ENCODE data around the gene FOXD4.
"Not testable (repeated sequence)": the region's sequence is repeated elsewhere in the genome, so short reads cannot be mapped to it uniquely, and the experiment has no call there.

The FOXD4 gene

DNA sequence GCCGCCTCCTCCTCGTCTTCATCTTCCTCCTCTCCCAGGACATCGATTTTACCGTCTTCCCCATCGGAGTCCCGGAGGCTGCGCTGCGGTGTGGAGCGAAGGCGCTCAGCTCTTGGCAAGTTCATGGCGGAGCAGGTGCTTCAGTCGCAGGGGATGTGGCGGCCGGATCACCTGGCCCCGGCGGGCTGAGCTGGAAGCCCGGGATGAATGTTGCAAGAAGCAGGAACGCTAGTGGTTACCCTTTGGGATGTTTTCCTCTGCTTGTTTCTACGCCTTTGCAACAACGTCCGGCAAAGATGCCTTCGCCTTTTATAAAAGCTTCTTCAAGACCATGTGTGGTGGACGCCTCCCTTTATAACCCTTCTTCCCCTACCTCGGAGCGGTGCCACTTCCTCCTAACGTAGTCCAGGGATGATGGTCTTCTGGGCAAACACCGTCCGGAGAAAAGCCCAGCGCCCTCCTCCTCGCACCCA, at the start of gene FOXD4:
FOXD4 (minus strand) TSS at position 423 of the 473 bp plus-strand sequence; CDS start at position 125, 298 bp downstream.
- not testable (repeated sequence) for DNase-seq

DNA sequence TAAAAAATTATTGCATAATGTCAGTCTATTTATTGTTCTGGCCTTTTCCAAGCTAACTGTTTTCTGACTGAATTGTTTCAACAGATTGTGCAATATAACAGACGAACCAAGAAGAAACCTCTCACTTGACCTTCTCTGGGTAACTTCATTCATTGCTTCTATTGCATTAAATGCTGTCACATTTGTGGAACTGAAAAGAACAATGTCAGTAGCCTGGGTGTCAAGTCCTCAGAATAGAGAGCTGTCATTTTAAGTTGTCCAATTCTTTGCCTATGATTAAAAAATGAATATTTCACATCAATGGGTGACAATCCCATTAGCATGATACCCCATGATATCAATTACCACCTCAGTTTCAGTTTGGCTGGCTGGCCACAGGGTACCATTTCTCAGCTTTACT, 41.7 kb upstream of the FOXD4 start:
- DNase-seq: not testable (repeated sequence)

- not testable (repeated sequence) for DNase-seq
Measured at GRCh38 chr9:151173-151572, 33.0 kb upstream of the FOXD4 start.

GRCh38 chr9:139880-140279, 21.7 kb upstream of the FOXD4 start:
- not testable (repeated sequence) for DNase-seq

GRCh38 chr9:117144-117994, 848 bp downstream of the FOXD4 start:
- DNase-seq: not testable (repeated sequence)

DNA sequence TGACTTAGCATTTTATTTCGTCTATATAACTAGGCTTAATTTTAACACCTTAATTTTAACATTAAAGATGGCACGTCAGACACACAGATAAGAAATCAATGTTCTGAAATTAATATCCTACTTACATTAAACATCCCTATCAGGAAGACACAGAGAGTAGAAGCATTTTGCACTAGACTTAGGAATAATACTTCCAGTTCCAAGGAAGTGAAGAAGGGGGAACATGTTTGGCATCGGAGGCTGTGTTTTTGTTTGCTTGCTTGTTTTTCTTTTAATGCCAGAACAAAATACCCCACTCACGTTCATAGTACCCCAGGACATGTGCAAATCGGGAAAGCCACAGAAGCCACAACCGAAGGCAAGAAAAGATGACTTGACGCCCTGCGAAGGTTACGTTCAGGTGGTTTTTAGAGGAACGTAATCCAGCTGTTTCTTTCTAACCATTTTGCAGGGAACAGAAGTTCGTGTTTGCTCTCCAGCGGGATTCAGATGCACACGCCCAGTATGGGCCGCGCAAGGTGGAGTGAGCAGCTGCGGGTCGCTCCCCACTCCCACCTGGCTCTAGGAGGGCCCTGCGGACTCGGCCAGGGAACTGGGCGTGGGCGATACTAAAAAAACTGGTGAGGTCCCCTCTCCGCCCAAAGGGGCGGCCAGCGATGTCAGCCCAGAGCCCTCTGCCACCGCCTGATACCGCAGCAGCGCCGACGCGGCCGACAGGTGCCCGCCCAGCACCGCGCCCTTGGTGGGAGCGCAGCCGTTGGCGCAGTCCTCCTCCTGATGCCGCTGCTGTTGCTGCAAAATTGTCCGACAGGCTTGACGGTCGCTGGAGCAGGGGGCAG, 1.8 kb downstream of the FOXD4 start:
- not testable (repeated sequence) for DNase-seq

- DNase-seq: not testable (repeated sequence)
Measured at GRCh38 chr9:115118-115451, 3.1 kb downstream of the FOXD4 start.

DNA sequence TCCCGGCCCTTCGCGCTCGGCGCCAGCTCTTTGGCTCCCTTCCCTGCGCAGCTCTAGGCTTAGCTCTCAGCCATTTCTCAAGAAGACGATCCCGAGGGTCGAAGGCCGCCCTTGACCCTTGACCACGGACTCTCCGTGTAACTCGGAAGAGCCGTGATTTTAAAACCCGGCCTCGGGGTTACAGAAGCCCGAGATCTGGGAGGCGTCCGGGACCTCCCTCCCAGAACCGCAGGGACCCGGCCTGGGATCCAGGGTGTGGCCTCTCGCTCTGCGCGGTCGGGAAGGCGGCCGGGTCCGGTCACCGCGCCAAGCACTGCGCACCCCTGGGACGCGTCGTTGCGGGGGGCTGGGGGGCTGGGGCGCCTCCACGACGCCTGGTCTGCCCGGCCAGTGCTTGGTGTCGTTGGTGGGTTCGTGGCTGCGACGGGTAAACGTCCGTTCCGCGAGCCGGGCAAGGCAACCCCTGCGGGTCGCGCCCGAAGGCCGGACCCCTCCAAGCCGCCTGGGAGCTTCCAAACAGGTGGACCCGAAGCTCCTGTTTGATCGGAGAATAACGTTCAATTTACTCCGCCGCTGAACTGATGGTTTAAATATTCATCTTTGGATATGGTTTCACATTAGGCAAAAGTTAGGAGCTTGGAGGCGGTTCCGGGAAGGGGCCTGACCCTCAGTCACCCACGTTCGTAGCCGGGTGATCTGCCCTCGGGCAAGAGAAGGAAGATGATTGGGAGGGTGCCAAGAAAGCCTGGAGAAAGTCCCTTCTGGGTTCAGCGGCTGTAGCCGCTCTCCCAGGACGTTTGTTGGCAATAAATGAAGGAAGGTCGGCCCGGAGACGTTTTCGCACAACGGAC, 3.7 kb downstream of the FOXD4 start:
- DNase-seq: peak; percentile 32

DNA sequence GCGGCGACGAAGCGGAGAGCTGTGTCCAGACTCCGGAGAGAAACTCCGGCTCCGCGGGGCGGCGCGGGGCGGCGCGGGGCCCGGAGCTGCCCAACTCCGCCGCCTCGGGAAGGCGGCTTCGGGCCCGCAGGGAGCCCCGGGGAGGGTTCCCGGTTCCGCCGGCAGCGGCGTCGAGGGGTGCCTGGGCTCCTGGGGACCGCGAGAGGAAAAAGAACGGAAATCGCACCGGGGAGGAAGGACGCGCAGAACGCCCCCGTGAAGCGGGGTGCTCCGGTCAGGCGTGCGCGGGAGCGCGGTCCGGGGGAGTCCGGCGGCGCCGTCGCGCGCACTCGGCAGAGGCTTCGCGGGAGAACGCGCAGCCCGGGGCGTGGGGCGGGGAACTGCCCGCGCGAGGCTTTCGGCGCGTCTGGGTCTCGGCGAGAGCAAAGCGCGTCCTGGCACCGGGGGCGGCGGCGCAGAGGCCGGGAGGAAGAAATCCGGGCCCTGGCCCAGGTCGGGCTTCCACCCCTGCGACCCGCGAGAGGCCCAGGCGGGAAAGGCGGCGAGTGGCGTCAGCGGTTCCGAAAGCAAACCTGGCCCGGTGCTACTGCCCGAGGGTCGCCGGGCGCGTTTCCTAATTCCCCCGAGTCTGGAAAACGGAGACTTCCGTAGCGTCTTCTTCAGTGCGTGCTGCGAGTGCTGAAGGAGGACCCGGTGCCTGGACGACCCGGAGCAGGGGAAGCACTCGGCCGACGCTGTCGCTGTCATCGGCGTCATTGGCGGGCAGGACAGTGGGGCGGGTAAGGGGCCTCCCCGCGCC, 4.5 kb downstream of the FOXD4 start:
- peak; percentile 49 for DNase-seq

DNA sequence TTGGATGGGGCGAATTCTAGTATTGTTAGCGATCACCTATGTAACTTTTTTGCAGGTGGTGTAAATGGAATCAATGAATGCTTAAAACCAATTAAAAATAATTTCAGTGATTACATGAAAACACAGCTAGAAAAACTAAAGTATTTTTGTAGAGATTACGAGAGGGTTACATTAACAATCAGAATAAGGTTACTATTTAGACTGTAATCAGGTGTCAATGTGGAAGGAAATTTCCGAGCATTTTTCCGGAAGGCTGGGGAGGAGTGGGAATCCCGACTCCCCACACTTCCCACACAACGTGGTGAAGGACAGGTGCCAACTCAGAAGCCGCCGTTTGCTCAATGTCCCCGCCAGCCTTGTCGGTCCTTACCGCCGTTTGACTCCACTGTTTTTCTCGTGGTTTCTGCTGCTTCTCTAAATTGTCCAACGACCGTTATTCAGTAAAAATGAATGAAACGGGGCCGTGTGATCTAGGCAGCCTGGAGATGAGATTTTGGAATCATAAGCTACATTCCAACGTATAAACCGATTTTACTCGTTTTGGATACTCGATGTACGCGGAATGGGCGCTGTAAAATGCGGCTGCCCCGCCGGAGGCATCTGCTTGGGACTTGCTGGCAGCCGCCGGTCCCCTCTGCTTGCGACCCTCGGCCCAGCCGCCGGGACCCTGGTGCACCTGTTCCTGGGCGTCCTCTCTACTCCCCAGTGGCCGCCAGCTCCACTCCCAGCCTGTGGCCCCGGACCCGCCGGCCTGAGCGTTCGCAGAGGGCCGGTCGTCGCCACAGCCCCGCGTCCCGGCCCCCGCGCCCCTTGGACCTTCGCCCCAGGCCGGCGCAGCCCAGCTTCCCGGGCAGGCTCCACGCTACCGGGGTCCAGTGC, 5.4 kb downstream of the FOXD4 start:
- DNase-seq: peak; percentile 27

DNA sequence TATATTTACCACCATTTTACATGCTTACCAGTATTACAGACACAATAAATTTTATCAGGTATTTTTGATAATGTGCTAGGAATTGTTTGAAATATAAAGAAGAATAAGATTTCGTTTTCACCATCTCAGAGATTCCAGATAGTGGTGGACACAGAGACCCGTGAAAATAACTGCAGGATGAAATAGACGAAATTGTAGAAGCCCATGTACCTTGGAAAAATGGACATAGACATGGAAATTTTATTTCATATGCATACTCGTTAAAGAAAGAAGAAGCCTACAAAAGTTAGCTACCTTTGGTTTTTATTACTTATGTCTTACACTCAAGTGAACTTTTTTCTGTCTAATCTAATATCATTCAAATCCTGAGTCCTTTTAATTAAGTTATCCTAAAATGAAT, 7.5 kb downstream of the FOXD4 start:
- not testable (repeated sequence) for DNase-seq

GRCh38 chr9:109540-109939, 8.7 kb downstream of the FOXD4 start:
- DNase-seq: not testable (repeated sequence)

- DNase-seq: not testable (repeated sequence)
Measured at GRCh38 chr9:108742-109495, 9.3 kb downstream of the FOXD4 start.

GRCh38 chr9:105991-106390, 12.2 kb downstream of the FOXD4 start:
- DNase-seq: not testable (repeated sequence)

- not testable (repeated sequence) for DNase-seq
Measured at GRCh38 chr9:100430-100829, 17.8 kb downstream of the FOXD4 start.

DNA sequence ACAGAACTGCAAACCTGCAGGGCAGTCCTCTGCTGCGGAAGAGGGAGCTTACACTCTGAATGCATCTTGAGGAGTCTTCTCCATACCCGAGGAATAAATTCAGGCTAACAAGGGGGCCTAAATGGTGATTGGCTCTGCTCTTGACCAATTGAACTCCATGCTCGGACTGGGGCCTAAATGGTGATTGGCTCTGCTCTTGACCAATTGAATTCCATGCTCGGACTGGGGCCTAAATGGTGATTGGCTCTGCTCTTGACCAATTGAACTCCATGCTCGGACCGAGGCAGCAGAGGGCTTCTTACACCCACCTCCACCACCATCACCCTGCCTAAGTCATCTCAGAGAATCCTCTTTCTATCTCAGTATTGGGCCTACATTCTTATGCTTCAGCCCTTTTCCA, 18.4 kb downstream of the FOXD4 start:
- not testable (repeated sequence) for DNase-seq

DNA sequence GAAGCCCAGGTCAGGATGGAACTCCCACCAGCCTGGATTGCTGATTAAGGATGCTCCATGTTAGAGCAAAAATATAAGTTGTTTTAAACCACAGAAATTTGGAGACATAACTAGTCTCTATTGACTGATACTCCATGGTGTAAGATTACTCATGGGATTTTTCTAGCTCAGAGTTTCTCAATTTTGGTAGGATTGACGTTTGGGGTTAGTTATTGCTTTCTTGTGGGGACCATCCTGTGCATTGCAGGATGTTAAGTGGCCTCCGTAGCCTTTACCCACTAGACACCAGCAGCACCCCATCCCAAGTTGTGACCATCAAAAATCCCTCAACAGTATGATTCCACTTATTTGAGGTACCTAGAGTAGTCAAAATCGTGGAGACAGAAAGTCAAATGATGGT, 19.4 kb downstream of the FOXD4 start:
- not testable (repeated sequence) for DNase-seq

DNA sequence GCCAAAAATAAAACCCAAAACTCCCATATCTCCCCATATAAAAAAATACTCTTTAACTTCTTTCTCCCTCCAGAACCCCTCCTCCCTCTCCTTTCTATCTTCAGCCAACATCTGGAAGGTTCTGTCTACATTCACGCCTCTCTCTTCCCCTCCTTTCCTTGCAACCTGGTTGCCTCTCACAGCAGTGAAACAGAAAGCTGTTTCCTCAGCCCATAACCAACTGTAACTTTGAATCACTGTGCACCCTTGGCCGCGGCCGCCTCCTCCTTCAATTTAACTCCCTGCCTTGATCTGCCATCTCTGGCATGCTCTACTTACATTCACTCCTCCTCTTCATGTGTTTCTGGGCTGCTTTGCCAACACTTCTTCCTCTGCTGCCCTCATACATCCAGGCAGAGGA, 23.2 kb downstream of the FOXD4 start:
- not testable (repeated sequence) for DNase-seq

DNA sequence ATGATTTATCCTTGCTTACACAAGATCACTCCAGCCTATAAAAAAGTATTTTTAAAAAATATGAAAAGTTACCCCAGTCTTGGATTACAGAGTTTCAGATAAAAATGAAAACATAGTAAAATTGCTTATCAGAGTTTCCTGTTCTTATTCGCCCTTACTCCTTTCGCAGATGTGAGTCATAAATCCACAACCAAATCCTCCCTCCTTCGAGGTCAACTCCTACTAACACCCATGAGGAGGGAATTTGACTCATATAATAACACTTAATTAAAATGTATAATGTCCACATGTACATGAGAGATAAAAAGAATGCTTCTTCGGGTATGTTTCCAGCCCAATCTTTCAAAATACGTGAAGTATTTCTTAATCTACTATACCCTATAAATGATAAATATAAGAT, 23.9 kb downstream of the FOXD4 start:
- not testable (repeated sequence) for DNase-seq

- not testable (repeated sequence) for DNase-seq
Measured at GRCh38 chr9:93909-94308, 24.3 kb downstream of the FOXD4 start.

Measured in right hindlimb (tissue), 1 donor.